ENCODE measurements around the gene AURKB.
A peak's percentile ranks its signal among the peaks of the same experiment; 100 is the strongest.
"Not testable (repeated sequence)": the region's sequence is repeated elsewhere in the genome, so short reads cannot be mapped to it uniquely, and the experiment has no call there.

AURKB gene

DNA sequence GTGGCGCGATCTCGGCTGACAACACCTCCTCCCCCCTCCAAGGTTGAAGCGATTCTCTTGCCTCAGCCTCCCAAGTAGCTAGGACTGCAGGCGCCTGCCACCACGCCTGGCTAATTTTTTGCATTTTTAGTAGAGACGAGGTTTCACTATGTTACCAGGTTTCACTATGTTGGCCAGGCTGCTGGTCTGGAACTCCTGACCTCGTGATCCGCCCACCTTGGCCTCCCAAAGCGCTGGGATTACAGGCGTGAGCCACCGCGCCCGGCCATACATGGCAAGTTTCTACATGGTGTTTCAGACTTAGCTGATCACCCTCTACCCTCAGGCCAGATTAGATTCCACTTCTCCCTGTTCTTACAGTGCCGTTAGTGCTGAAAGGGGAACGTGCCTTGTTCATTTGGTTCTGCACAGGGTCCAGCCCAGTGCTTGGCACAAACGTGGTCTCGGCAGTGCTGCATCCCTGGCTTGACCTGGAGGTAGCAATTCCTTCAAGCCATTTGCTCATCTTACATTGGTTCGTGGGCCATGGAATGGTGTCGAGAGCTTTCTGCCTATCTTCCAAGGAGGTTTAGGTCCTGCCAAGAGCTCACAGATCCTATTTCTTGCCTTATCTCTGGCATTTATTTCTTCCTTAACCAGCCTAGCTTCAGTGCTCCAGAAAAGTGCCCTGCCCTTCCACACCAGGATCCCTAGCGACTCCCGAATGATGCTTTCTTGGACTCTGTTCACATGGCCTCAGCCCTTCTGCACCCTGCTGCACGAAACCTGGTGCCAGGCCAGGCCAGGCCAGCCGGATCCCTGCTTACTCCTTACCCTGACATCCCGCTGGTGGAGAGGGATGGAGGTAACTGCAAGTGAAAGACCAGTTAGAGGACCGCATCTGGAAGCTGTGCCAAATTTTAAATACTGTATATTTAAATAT, 14.8 kb upstream of the AURKB start:
- no peak for DNase-seq

DNA sequence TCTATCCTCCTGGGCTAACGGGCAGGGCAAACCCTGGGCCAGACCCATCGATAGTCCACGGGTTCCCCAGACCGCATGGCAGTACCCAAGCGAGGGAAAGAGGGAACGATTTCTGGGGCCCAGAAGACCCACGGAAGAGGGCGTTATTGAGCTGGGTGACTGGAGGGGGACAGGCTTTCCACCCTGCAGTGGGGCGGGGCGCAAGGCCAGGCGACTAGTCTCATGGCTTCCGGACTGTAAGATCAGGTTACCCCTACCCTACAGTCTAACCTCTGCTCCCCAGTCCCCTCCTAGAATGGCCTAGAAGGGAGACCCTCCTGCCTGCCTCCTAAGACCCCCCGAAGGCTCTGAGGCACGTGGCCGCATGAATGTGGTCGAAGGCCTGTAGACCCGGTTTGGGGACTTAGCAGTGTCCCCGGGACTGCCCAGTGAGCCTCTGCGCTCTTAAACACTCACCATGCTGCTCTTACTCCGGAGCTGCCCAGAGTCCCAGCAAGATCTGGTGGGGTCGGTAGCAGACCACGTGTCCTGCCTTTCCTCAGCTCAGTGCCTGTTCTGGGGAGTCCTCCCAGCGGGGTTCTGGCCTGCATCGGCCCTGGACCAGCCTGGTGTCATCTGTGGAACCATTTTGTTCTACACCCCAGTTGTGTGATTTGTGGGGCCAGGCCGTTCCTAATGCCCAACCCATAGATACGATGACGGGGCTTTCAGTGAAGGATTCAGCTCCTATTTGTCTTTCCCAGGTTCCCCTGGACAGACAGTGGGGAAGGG, 13.2 kb upstream of the AURKB start:
- DNase-seq: peak; percentile 57

DNA sequence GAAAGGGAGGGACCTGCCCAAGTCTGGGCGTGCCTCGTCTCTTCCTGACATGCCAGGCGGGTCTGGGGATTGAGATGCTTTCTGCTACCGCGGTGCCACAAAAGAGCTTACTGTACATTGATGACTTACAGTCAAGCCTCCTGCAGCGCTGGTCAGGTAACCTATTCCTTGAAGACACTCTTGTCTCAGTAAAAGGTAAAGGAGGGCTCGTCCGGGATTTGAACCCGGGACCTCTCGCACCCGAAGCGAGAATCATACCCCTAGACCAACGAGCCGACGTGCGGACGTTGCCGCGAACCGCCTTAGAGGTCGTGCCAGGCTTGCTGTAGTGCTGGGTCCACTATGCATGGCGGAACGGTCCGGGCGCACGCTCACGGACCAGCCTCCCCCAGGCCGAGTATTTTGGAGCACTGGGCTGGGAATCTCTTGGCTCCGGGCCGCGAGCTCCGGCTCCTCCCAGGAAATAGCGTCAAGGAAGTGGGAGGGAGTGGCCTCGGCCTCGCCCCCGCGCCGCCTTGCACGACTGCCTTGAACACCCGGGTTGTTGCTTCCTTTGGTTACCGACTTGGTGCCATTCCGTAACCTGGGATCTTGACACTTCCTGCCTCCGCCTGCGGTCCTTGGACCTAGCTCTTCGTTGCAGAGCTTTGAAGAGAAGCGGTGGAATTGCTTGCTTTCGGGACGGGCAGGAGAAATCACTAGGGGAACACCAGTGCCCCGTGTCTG, 12.4 kb upstream of the AURKB start:
- peak; percentile 92 for DNase-seq

DNA sequence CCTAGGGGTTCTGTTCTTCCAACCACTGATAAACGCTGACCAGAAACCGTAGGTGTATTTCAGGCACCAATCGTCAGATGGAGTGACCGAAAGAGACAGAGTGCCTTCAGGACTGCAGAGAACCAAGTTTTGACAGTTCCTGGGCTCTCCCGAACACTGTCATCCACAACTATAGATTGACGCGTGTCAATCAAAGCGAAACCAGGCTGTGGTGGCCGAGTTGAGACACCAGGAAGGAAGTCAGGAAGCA, 11.9 kb upstream of the AURKB start:
- DNase-seq: peak; percentile 94

DNA sequence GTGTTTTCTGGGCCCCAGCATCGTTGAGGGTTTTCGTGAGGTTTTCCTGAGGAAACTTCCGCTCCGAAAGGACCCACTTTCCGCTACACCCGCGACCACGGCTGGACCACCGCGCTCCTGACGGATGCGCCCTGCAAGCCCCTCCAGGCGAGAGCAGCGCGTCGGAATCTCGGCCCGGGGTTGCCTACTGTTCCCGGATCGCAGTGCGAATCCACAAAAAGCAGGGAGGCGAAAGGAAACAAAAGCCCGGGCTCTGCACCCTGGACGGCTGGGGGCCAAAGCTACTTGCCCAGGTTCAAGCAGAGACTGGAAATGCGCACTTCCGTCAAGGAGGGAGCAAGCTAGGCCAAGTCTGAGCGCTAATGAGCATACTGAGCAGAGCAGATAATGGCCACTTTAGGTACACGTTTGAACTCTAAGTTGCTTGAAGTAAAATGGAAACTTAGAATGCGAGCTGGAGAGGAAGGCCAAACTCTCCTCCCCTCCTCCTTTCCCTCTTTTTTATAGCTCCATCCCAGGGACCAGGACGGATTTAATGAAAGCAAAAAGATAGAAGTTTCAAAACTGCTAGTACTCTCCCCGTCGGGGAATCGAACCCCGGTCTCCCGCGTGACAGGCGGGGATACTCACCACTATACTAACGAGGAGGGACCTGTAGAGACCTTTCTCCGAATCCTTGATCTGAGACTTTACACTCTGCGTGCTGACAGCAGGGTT, 11.4 kb upstream of the AURKB start:
- DNase-seq: peak; percentile 94

DNA sequence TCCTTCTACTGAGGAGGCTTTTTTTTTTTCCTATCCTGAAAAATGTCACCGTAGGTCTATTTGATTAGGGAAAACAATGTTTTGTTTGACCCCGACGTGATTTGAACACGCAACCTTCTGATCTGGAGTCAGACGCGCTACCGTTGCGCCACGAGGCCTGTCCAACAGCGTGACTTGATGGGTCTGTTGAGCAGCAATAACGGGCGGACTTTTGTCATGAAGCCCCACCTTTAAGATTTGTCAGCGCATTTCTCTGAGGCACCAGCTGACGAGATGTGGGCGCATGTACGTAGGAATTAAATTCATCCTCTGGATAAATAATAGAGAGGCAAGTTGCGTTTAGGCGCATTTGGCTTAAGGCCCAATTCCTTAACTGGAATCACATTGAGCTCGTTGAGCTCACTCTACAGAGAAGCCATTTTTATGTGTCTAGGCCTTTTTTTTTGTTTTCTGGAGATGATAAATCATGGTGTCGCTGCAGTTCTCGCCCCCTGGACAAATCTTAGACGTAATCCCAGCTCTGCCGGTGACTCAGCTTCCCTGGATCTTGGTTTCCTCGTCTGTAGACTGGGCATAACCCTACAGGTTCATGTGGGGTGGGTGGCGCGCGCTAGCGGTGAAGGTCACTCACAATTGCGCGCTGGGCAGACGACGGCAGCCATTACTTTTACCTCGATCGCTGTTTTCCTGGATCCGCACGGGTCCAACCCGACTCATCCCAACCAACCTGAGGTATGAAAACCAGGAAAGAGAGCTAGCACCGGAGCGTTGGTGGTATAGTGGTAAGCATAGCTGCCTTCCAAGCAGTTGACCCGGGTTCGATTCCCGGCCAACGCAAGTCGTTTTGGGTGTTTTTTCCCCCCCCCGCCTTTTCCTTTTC, 10.6 kb upstream of the AURKB start:
- DNase-seq: peak; percentile 99

DNA sequence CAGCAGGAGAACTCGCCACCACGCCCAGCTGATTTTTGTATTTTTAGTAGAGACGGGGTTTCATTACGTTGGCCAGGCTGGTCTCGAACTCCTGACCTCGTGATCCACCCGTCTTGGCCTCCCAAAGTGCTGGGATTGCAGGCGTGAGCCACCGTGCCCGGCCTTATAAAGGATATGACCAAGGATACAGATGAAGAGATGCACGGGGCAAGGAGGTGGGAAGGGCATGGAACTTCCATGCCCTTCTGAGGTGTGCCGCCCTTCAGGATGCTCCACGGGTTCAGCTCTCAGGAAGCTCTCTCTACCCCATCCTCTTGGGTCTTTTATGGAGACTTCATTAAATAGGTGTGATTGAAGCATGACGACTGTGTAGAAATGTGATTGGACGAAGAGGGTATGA, 3.6 kb upstream of the AURKB start:
- not testable (repeated sequence) for DNase-seq

DNA sequence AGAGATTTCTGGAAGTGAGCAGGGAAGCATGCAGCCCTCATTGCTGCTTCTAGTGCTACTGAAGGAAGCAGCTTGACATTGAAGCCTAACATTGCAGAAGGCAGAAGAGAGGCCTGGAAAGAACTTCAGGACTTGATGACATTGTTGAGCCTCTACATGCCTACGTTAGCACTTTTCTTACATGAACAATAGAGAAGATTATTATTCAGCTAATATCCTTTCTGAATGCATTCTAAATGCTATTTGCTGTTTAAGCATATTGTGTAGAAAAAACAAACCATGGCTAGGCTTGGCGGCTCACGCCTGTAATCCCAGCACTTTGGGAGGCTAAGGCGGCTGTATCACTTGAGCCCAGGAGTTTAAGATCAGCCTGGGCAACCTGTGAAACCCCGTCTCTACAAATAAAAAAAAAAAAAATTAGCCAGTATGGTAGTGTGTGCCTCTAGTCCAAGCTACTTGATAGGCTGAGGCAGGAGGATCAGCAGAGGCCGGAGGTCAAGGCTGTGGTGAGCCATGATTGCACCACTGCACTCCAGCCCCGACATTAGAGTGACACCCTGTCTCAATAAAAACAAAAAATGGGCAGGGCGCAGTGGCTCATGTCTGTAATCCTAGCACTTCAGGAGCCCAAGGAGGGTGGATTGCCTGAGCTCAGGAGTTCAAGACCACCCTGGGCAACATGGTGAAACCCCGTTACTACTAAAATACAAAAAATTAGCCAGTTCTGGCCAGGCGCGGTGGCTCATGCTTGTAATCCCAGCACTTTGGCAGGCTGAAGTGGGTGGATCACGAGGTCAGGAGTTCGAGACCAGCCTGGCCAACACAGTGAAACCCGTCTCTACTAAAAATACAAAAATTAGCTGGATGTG, 2.2 kb upstream of the AURKB start:
- no peak for DNase-seq

DNA sequence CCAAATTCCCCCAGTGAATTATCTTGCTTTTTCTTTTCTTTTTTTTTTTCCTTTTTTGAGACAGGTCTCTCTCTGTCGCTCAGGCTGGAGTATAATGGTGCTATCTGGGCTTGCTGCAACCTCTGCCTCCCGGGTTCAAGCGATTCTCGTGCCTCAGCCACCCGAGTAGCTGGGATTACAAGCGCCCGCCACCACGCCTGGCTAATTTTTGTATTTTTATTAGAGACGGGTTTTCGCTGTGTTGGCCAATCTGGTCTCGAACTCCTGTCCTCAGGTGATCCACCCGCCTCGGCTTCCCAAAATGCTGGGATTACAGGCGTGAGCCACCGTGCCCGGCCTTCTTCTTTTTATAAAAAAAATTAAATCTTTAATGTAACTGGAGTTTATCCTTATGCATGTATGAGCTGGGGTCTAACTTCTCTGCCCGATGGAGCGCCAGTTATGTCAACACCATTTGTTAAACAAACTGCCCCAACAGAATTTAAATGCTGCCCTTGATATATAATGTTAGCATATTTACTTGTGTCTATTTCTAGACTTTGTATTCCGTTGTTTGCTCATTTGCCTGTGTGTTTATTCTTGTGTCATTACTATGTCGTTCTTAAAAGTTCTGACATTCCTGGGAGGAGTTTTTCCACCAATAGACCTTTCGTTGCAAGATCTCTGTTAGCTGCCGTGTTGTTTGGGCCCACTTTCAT, 535 bp upstream of the AURKB start:
- no peak for DNase-seq

DNA sequence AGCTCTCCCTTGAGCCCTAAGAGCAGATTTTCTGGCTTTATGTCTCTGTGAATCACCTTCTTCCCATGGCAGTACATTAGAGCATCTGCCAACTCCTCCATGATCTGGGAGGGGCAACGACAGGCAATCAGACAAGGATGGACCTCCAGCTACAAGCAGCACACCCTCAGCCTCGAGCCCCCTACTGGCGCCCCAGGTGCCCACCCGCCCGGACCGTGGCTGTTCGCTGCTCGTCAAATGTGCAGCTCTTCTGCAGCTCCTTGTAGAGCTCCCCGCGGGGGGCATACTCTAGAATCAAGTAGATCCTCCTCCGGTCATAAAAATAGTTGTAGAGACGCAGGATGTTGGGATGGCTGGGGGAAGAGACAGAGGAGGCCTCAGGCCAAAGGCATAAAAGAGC, 3.8 kb downstream of the AURKB start:
- DNase-seq: no peak

DNA sequence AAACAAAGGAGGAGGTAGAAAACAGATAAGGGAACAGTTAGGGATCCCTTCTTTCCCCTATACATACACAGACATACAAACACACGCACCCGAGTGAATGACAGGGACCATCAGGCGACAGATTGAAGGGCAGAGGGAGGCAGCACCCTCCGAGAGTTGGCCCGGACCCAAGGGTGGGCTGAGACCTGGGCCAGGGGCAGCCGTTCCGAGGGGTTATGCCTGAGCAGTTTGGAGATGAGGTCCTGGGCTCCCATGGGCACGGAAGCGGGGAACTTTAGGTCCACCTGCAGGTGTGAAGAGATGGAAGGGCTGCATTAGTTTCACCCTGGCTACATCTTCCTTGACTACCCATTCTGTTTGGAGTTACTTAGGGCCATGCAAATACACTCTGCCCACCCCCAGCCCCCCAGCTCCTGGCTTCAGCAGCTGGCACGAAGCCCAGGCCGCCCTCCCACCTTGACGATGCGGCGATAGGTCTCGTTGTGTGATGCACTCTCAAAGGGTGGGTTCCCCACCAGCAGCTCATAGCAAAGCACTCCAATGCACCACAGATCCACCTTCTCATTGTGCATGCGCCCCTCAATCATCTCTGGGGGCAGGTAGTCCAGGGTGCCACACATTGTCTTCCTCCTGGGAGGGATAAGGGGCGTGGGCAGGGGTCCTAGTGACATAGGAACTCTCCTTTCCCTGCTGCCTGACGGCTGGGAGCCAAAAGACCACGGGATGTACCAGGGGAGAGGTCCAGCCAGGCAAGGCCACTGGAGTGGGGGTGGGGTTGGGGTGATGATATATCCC, 5.4 kb downstream of the AURKB start:
- no peak for DNase-seq

DNA sequence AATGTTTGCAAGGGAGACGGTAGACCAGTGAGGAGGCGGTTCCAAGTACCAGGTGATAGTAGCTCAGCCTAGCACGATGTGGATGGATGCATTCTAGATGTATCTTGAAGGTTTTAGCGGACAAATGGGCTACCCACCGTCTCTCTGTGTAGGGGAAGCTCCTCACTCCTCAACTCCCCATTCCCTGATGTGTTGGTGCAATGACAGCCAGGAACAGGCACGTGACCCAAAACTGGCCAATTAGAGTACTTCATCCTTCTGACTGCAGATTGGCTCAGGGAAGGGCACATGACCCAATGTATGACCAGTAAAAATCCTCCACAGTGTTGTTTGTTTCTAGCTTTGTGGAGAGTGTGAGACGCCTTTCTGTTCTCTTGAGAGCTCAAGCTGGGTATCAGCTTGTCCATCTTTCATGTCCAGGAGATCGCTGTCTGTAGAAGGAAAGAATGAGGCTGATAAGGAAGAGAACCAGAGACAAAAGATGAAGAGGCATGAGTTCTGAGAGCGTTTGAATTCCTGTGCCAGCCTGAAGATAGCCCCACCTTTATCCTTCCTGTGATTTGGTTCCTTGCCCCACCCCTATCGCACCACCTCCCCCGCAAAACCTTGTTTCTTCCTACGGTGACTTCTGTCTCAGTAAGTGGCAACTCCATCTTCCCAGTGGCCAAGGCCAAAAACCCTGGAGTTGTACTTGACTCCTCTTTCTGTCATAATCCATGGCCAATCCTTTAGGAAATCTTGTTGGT, 18.1 kb downstream of the AURKB start:
- DNase-seq: peak; percentile 97

DNA sequence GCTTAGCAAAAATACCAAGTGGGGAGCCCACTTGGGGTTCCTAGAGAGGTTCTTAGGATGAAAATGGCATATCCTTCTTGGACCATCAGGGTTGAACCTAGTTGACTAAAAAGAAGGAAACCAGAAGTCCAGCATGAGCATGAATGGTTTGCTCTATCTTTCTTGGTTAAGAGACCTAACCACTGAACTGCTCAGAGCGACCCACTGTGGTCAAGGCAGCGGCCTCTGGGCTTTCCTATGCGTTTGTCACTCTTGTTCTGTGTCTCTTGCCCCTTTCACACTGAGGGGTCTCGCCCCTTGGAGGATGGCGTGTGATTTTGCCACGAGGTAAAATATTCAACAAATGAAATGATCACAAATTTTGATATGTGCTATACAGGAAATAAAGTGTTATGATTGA, 19.9 kb downstream of the AURKB start:
- DNase-seq: no peak

DNA sequence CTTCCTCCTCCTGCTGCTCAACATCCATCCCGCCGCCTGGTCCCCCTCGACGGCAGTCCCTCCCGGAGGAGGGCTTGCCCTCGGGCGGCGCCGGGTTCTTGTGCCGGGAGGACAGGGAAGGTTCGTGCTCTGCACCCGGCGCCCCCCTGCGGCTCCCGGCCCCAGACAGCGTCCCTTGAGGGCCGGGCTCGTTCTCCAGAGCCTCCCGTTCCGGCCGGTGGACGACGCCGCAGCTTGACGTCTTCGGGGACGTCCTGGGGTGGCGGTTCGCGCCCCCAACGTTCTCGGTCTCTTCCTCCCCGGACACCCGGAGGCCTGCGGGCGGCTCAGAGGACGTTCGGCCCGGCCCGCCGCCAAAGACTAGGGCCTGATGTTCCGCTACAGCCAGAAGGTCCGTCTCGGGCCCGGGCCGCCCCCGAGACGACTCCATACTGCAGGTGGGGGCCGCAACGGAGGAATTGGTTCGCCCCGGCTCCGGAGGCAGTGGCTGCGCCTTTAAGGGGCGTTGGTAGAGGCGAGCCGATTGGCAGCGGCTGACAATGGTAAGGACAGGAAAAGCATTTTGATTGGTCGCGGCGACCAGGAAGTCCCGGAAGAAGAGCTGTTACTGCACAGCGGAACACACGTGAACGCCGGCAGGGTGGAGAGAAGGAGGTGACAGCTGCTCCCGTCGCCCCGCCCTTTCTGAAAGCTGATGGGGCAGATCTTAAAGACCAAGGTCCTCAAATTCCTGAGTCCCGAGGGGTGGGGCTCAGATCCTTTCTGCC, 20.5 kb downstream of the AURKB start, which contains the start of gene BORCS6:
Gene BORCS6, minus strand, starts transcription at position 470 of the 767 bp plus-strand sequence. Its CDS starts 40 bp downstream, at position 430.
- DNase-seq: peak; percentile 98

DNA sequence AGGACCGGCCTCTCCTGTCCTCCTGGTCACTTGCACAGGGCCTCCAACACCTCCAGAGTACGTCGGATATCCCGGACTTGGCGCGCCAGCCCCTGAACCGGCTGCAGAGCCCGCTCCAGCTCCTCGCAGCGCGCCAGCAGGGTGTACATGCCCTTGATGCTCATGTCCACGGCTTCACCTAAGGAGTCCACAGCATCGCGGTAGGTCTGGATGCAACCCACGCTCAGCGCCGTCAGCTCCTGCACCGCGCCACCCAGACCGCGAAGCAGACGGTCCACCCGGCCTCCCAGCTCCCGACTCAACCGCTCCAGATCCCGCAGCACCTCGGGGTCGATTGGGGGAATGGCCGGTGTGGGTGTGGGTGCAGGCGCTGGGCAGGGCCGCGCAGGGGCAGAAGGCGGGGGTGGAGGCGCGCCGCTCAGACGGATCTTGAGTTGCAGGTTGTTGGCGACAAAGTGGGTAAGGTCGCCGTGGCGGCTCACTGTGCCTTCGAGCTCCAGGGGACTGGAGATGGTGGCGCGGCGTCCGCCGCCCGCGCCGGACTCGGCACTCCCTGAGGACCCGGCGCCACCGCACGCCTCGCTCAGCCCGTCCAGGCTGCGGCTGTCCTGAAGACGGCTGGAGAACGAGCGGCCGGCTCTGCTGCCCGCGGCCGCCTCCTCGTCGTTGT, 21.2 kb downstream of the AURKB start:
- no peak for DNase-seq

DNA sequence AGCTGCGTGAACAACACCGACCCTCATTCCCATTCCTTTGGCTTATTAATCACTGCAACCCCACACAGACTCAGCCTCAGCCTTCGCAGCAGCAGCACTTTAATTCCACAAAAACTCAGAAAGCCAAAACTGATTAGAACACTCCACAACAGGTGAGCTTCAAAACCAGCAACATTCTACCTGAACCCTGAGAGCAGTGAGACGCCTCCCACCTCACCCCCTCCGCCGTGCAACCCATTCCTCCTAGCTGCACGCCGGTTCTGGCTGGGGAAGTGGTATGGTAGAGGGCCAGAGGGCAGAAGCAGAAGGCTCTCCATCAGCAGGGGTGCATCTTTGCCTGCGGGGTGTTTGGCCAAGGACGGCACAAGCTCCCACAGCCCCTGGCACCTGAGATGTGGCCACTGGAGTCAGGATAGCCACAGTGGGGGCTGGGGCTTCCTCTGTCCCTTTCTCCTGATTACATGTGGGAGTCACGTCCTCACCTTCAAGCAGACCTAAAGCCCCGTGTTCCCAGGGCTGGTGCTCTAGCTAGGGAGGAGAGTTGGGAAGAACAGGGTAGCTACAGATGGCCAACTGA, 22.0 kb downstream of the AURKB start:
- DNase-seq: no peak
